Lung (tissue), 12 donors: Measurements from ENCODE around the gene RPL27. TPM values are rescaled to one million over a fixed set of nuclear protein-coding genes. Genes with fewer than 3 reads are reported as not detected.
A peak's percentile ranks its signal among the peaks of the same experiment; 100 is the strongest.

Source experiments
- ATAC-seq: fragments of 200-7000 bp; cut with Tn5 transposase; one replicate; pipeline ENCODE4 v1.9.1; 2020; ENCODE audit warnings: moderate number of reproducible peaks; ENCODE audit not compliant: insufficient read depth, low FRiP score
- DNase-seq, 3 donors: peaks; one replicate each; pipeline ENCODE4 v3.0.0-alpha.2; 2013 to 2017
- H3K27ac ChIP-seq, 2 donors: one replicate each; pipeline ENCODE4 v1.5.1; 2013; ENCODE audit warnings: mild to moderate bottlenecking in 2 of 2, moderate library complexity in 2 of 2, control low read depth in 1 of 2, inconsistent platforms in 1 of 2, low read depth in 1 of 2, low read length in 1 of 2
- H3K27me3 ChIP-seq, 3 donors: one replicate each; pipeline ENCODE4 v1.5.1; 2013; ENCODE audit warnings: low read length in 2 of 3; ENCODE audit not compliant: control insufficient read depth in 3 of 3, insufficient read depth in 3 of 3
- H3K36me3 ChIP-seq, 4 donors: one replicate each; pipeline ENCODE4 v1.5.1; 2013; ENCODE audit warnings: low read length in 4 of 4, mild to moderate bottlenecking in 1 of 4, moderate library complexity in 1 of 4; ENCODE audit not compliant: control insufficient read depth in 4 of 4, insufficient read depth in 4 of 4
- H3K4me1 ChIP-seq, 5 donors: one replicate each; pipeline ENCODE4 v1.5.1; 2013; ENCODE audit warnings: low read length in 5 of 5, mild to moderate bottlenecking in 2 of 5, moderate library complexity in 1 of 5; ENCODE audit not compliant: control insufficient read depth in 5 of 5, insufficient read depth in 5 of 5
- H3K4me3 ChIP-seq: one replicate; pipeline ENCODE4 v1.5.1; 2013; ENCODE audit warnings: mild to moderate bottlenecking, control low read depth, moderate library complexity
- H3K9ac ChIP-seq, 2 donors: one replicate each; pipeline ENCODE4 v1.5.1; 2013; ENCODE audit warnings: low read length in 2 of 2, control low read depth in 1 of 2; ENCODE audit not compliant: insufficient read depth in 1 of 2
- H3K9me3 ChIP-seq, 4 donors: one replicate each; pipeline ENCODE4 v1.5.1; 2013; ENCODE audit warnings: low read length in 3 of 4, mild to moderate bottlenecking in 1 of 4, moderate library complexity in 1 of 4; ENCODE audit not compliant: control insufficient read depth in 4 of 4, insufficient read depth in 3 of 4
- WGBS, 2 donors: extraction: QIAGEN DNeasy Blood & Tissue Kit; methylation state at CpG; one replicate each; pipeline ENCODE4 v1.1.7; 2013; 5-methylcytosine and 5-hydroxymethylcytosine counted together
- polyA plus RNA-seq, 2 donors: library from polyadenylated mRNA; stranded (reverse); fragments of 200-250 nt; gene quantifications; one replicate each; pipeline ENCODE4 v1.2.1, GENCODE V29; 2013
- total RNA-seq, 2 donors: library from RNA; depleted of rRNA in 1 of 2; stranded (reverse); fragments of >200 nt in 1 of 2; gene quantifications; one replicate each; pipeline ENCODE4 v1.2.1, GENCODE V29; 2014 to 2021
- TF ChIP-seq, protein P1 (sequence below): IDR thresholded peaks from 2 replicates; pipeline ENCODE4 v1.5.1; 2012; ENCODE audit warnings: mild to moderate bottlenecking; ENCODE audit errors: control extremely low read depth, extremely low read depth
- donor health status: control.
- donor health status: control.
- donor health status: Bipolar disorder and iron deficiency.
- donor health status: healthy.
- donor health status: DM: yes; HTN: yes; CAD: no.

RPL27 gene
- total and polyA plus RNA-seq, 4 donors, result 665 to 3,245 (median 1,584) TPM

DNA sequence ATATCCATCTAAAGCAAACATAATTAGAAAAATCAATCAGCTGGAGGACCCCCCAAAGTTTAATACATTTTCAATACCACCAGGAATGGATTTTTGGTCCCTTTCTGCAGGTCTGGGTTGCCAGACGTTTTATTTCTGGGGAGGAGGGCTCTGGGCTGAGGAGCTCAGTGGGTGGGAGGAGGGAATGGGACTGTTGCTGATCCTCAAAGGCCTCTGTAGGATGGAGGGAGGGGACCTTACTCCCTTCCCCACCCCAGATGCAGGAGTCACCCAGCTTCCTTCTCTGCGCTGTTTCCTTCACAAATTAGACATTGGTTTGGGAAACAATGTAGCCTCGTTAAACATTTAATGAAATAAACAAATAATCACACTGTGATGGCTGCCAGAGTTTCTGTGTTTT, 33.4 kb downstream of the RPL27 start:
- DNase-seq (no peak), ATAC-seq (no peak)
- Histone ChIP-seq H3K27ac (no peak overlapping the region), H3K4me1 (peaks cover 0 to 17% (median 2%) of the 10 kb centered on the region in 5 donors), H3K9me3 (no peaks in the 10 kb centered on the region), H3K9ac (no peak overlapping the region), H3K36me3 (no peaks in the 10 kb centered on the region), H3K4me3 (no peak overlapping the region), H3K27me3 (no peaks in the 10 kb centered on the region)
- TF ChIP-seq, protein P1, sequence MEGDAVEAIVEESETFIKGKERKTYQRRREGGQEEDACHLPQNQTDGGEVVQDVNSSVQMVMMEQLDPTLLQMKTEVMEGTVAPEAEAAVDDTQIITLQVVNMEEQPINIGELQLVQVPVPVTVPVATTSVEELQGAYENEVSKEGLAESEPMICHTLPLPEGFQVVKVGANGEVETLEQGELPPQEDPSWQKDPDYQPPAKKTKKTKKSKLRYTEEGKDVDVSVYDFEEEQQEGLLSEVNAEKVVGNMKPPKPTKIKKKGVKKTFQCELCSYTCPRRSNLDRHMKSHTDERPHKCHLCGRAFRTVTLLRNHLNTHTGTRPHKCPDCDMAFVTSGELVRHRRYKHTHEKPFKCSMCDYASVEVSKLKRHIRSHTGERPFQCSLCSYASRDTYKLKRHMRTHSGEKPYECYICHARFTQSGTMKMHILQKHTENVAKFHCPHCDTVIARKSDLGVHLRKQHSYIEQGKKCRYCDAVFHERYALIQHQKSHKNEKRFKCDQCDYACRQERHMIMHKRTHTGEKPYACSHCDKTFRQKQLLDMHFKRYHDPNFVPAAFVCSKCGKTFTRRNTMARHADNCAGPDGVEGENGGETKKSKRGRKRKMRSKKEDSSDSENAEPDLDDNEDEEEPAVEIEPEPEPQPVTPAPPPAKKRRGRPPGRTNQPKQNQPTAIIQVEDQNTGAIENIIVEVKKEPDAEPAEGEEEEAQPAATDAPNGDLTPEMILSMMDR, result no peak
- 81% methylated on average over 3 of the region's 3 CpGs for WGBS, 2 donors

DNA sequence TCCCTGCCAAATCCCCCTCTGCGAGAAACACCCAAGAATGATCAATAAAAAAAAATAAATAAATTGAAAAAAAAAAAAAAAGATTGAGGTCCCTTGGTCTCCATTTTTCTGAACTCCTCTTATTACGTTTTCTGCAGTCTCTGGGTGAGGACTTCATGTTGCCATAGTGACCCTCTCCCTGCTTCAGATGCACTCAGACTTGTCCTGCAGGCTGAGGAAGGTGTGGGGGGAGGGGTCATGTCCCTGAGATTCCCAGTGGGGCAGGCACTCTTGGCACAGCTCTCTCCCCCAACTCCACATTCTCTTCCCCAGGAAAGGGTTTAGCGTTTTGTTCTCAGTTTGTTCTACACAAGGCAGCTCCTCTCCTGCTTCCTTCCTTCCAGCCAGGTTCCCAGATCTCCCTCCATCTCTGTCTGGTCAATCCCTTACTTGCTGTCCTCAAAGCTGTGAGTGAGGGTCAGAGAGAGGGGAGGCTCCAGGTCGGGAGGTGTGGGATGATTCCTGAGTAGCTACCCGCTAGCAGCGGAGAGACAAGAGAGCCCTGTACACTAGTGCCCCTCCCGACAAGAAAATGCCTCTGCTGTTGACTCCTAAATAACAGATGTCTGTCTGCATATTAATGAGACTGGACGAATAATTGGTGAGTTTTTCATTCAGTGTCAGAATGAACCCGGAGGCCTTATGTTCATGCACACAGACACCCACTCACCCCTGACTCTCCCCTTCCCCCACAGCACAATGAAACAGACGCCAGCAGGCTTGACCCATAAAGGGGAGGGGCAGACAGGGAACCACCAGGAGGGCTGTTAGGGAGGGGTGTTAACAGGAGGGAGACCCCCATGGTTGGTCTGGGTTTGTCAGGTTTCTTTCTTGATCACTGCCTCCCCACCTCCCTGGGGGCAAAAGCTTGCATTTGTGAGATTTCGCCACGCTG, 36.0 kb downstream of the RPL27 start:
- Histone ChIP-seq H3K27ac (no peak overlapping the region), H3K9ac (no peak overlapping the region), H3K4me3 (no peak overlapping the region), H3K9me3 (no peaks in the 10 kb centered on the region), H3K36me3 (no peaks in the 10 kb centered on the region), H3K27me3 (no peaks in the 10 kb centered on the region), H3K4me1 (peaks cover 0 to 17% (median 2%) of the 10 kb centered on the region in 5 donors)
- no peak for ATAC-seq
- DNase-seq, result peak; percentile 43 to 71 (median 66)
- TF ChIP-seq, protein P1, result no peak
- WGBS, 2 donors, result 60 to 68% methylated on average over 12 of the region's 12 CpGs

DNA sequence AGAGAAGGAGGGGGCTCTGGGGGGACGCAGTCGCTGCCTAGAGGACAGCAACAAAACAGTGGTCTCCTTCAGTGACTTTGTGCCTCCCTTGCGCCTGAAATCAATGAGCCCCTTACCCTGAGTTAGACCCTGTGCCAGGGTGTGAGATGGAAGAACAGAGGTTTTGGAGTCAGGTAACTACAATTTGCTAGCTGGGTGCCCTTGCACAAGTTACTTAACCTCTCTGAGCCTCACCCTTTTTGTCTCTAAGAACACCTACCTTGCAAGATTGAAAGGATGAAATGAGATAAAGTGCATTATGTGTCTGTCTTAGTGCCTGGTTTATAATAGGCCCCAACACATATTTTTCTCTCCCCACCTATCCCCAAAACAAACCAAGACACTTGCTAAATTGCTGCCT, 36.7 kb downstream of the RPL27 start:
- H3K9me3 ChIP-seq, result no peaks in the 10 kb centered on the region
- H3K9ac ChIP-seq, result no peak overlapping the region
- no peak for ATAC-seq
- 92 to 94% methylated on average over 3 of the region's 3 CpGs for WGBS, 2 donors
- no peak for DNase-seq
- H3K27me3 ChIP-seq, result no peaks in the 10 kb centered on the region
- TF ChIP-seq, protein P1, result no peak
- H3K36me3 ChIP-seq, result no peaks in the 10 kb centered on the region
- H3K4me3 ChIP-seq, result no peak overlapping the region
- H3K4me1 ChIP-seq, result peaks cover 0 to 17% (median 0%) of the 10 kb centered on the region in 5 donors
- H3K27ac ChIP-seq, result no peak overlapping the region
